ENCODE measurements around the gene TNNC2. TPM values are rescaled to one million over a fixed set of nuclear protein-coding genes. Genes with fewer than 3 reads are reported as not detected.

TNNC2 gene
- total RNA-seq, 4 donors from 2014 or later = 2.7 to 3.5 TPM; not detected in 2

- H3K36me3 ChIP-seq = no peaks in the 10 kb centered on the region
- H3K4me1 ChIP-seq = peaks cover 0 to 62% (median 12%) of the 10 kb centered on the region in 4 donors
- no peak overlapping the region for H3K4me3 ChIP-seq
- H3K9me3 ChIP-seq = no peaks in the 10 kb centered on the region
- TF ChIP-seq POLR2A (IDR thresholded peaks at IDR 0.05) = no peak
- TF ChIP-seq CTCF (IDR thresholded peaks at IDR 0.05) = no peak
- H3K27me3 ChIP-seq = no peaks in the 10 kb centered on the region
- no peak overlapping the region for H3K27ac ChIP-seq
- no peak for DNase-seq
Measured at GRCh38 chr20:45859916-45860315, 32.8 kb upstream of the TNNC2 start.

GRCh38 chr20:45857882-45858216 lies 30.7 kb upstream of the TNNC2 start:
- TF ChIP-seq CTCF (IDR thresholded peaks at IDR 0.05) (no peak), POLR2A (IDR thresholded peaks at IDR 0.05) (no peak)
- Histone ChIP-seq H3K27ac (peak overlapping the region; percentile 83 to 92 (median 89)), H3K9me3 (no peaks in the 10 kb centered on the region), H3K36me3 (peaks cover 0 to 13% (median 0%) of the 10 kb centered on the region in 3 donors), H3K4me1 (peaks cover 0 to 56% (median 12%) of the 10 kb centered on the region in 4 donors), H3K27me3 (no peaks in the 10 kb centered on the region), H3K4me3 (peak overlapping the region; percentile 82 to 97 (median 94))
- no peak for DNase-seq

GRCh38 chr20:45857114-45857881 lies 30.2 kb upstream of the TNNC2 start, which contains the start of the genes ACOT8 and ZSWIM3:
Gene ACOT8 (minus strand): TSS chr20:45857392. CDS start chr20:45857315, 77 bp downstream.
Gene ZSWIM3 (plus strand): TSS chr20:45857614. CDS start chr20:45857826, 212 bp downstream.
- peaks cover 0 to 51% (median 12%) of the 10 kb centered on the region in 4 donors for H3K4me1 ChIP-seq
- no peaks in the 10 kb centered on the region for H3K9me3 ChIP-seq
- H3K27me3 ChIP-seq = no peaks in the 10 kb centered on the region
- DNase-seq = peak; percentile 83 to 98 (median 96)
- no peak for TF ChIP-seq CTCF (IDR thresholded peaks at IDR 0.05)
- TF ChIP-seq POLR2A (IDR thresholded peaks at IDR 0.05) = peak; percentile 56 to 86
- H3K4me3 ChIP-seq = peak within 1 kb of the TSS; percentile 82 to 97 (median 94)
- peaks cover 0 to 18% (median 0%) of the 10 kb centered on the region in 3 donors for H3K36me3 ChIP-seq
- peak within 1 kb of the TSS; percentile 83 to 92 (median 89) for H3K27ac ChIP-seq

GRCh38 chr20:45853484-45853883 lies 26.4 kb upstream of the TNNC2 start:
- TF ChIP-seq POLR2A (IDR thresholded peaks at IDR 0.05) = no peak
- TF ChIP-seq CTCF (IDR thresholded peaks at IDR 0.05) = no peak
- no peak for DNase-seq
- Histone ChIP-seq H3K27me3 (no peaks in the 10 kb centered on the region), H3K27ac (no peak overlapping the region), H3K9me3 (no peaks in the 10 kb centered on the region), H3K4me1 (peaks cover 0 to 30% (median 12%) of the 10 kb centered on the region in 4 donors), H3K36me3 (peaks cover 0 to 30% (median 0%) of the 10 kb centered on the region in 3 donors), H3K4me3 (no peak overlapping the region)

- TF ChIP-seq CTCF (IDR thresholded peaks at IDR 0.05) (no peak), POLR2A (IDR thresholded peaks at IDR 0.05) (no peak)
- DNase-seq = no peak
- peaks cover 0 to 20% (median 9%) of the 10 kb centered on the region in 4 donors for H3K4me1 ChIP-seq
- no peak overlapping the region for H3K4me3 ChIP-seq
- H3K9me3 ChIP-seq = no peaks in the 10 kb centered on the region
- H3K27ac ChIP-seq = no peak overlapping the region
- peaks cover 0 to 41% (median 0%) of the 10 kb centered on the region in 3 donors for H3K36me3 ChIP-seq
- no peaks in the 10 kb centered on the region for H3K27me3 ChIP-seq
Measured at GRCh38 chr20:45852326-45852725, 25.2 kb upstream of the TNNC2 start.

Data from Peyer's patch (tissue), 4 donors.